HG02870 (cell line): ENCODE measurements around the gene MYLK.
"Not testable (repeated sequence)": the region's sequence is repeated elsewhere in the genome, so short reads cannot be mapped to it uniquely, and the experiment has no call there.

Experiments used
- ATAC-seq: cut with Tn5 transposase; IDR thresholded peaks from one replicate; pipeline ENCODE4 v1.9.1; 2021; ENCODE audit warnings: mild to moderate bottlenecking, moderate library complexity; ENCODE audit not compliant: unreplicated experiment

Gene MYLK

GRCh38 chr3:123884203-123884831, at the start of gene MYLK:
TSS of gene MYLK (minus strand) at chr3:123884332. CDS start at chr3:123793841, 90,491 bp downstream.
- ATAC-seq, result peak; percentile 65

GRCh38 chr3:123930445-123930844, 46.3 kb upstream of the MYLK start:
- no peak for ATAC-seq

- ATAC-seq, result no peak
These were observed 45.2 kb upstream of the MYLK start for GRCh38 chr3:123929325-123929724.

GRCh38 chr3:123926396-123926795, 42.3 kb upstream of the MYLK start:
- no peak for ATAC-seq

- ATAC-seq, result no peak
These were observed 36.7 kb upstream of the MYLK start for GRCh38 chr3:123920868-123921267.

- ATAC-seq, result no peak
These were observed 36.3 kb upstream of the MYLK start for GRCh38 chr3:123920383-123920782.

- ATAC-seq, result no peak
These were observed 35.2 kb upstream of the MYLK start for GRCh38 chr3:123919353-123919752.

GRCh38 chr3:123914829-123915228, 30.7 kb upstream of the MYLK start:
- ATAC-seq, result no peak

GRCh38 chr3:123909785-123910184, 25.7 kb upstream of the MYLK start:
- peak; percentile 83 for ATAC-seq

- ATAC-seq, result no peak
These were observed 23.6 kb upstream of the MYLK start for GRCh38 chr3:123907720-123908119.

GRCh38 chr3:123899300-123899865, 15.3 kb upstream of the MYLK start:
- ATAC-seq, result no peak

GRCh38 chr3:123893012-123893411, 8.9 kb upstream of the MYLK start:
- no peak for ATAC-seq

GRCh38 chr3:123892195-123892594, 8.1 kb upstream of the MYLK start:
- no peak for ATAC-seq

- ATAC-seq, result not testable (repeated sequence)
These were observed 6.9 kb upstream of the MYLK start for GRCh38 chr3:123890991-123891390.

GRCh38 chr3:123890162-123890561, 6.0 kb upstream of the MYLK start:
- not testable (repeated sequence) for ATAC-seq

- ATAC-seq, result no peak
These were observed 861 bp upstream of the MYLK start for GRCh38 chr3:123884993-123885392.

GRCh38 chr3:123883701-123884202, 380 bp downstream of the MYLK start:
- no peak for ATAC-seq

- ATAC-seq, result no peak
These were observed 1.0 kb downstream of the MYLK start for GRCh38 chr3:123883111-123883510.

- ATAC-seq, result no peak
These were observed 2.4 kb downstream of the MYLK start for GRCh38 chr3:123881771-123882170.

- no peak for ATAC-seq
These were observed 3.1 kb downstream of the MYLK start for GRCh38 chr3:123880998-123881561.

- no peak for ATAC-seq
These were observed 5.3 kb downstream of the MYLK start for GRCh38 chr3:123878807-123879206.

- no peak for ATAC-seq
These were observed 6.2 kb downstream of the MYLK start for GRCh38 chr3:123877965-123878364.
